Dendritic cell treated with granulocyte-macrophage colony-stimulating factor and Interleukin-4, amounts not matched to agents 40 ng/mL and 50 ng/mL, for 4 days (primary cell): ENCODE data around the gene MAML2.

Experiments
- H3K27ac Mint-ChIP-seq: one replicate; pipeline ENCODE4 v1.8.0; 2022; ENCODE audit warnings: mild to moderate bottlenecking, mixed read lengths
- H3K27me3 Mint-ChIP-seq: one replicate; pipeline ENCODE4 v1.8.0; 2022; ENCODE audit warnings: mild to moderate bottlenecking, mixed read lengths
- H3K36me3 Mint-ChIP-seq: one replicate; pipeline ENCODE4 v1.8.0; 2022; ENCODE audit warnings: low read depth, mixed read lengths
- H3K4me1 Mint-ChIP-seq: one replicate; pipeline ENCODE4 v1.8.0; 2022; ENCODE audit warnings: low read depth, mixed read lengths
- H3K4me3 Mint-ChIP-seq: one replicate; pipeline ENCODE4 v1.8.0; 2022; ENCODE audit warnings: mild to moderate bottlenecking, moderate library complexity, mixed read lengths
- H3K9me3 Mint-ChIP-seq: one replicate; pipeline ENCODE4 v1.8.0; 2022; ENCODE audit warnings: mixed read lengths
- intact Hi-C: fragments of 100-400 bp; cut with micrococcal nuclease; formaldehyde crosslinking; loops from one replicate; pipeline ENCODE4 v1.15.0; 2022

MAML2 gene

DNA sequence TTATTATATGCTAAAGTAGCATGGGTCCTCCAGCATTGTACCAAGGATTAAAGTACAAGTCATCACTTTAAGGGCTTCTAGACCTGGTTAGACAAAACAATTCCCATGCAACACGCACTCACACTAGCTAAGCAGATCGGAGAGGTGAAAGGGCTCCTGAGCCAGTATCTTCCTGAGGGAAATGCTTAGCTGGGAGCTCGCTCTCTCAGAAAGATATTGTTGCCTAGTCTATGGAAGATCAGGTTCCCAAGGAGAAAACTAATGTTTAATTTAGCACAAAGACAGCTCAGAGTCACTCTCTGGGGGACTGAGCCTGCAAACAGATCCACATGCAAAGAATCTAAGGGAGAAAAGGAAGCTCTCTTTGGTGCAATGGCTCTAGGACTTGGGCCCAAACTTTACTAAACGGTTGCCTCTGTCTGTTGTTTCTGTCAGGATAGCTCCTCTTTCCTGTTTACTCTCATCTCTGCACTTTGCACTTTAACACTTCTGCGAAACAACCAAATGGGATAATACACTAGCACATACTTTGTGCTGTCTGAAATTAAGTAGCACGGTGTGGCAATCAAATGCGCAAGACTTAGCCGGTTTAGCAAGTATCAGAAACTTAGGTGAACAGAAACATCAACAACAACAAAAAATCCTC lies 10.7 kb downstream of the MAML2 start:
- H3K4me3 Mint-ChIP-seq = no peak overlapping the region

DNA sequence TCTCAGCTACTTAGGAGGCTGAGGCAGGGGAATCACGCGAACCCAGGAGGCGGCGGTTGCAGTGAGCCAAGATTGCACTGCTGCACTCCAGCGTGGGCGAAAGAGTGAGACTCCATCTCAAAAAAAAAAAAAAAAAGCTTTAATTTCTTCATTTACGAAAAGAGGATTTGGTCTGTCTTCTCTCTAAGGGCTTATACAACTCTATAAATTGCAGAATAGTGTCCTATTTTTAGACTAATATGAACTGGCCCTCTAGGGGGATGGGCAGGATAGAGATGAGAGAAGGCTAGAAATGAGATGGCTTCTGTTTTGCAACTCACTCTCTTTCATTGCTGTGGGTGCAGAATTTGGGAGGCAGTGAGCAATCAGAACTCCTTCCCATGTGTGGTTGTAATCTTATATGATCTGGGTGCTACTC lies 11.3 kb downstream of the MAML2 start:
- Mint-ChIP-seq H3K27me3 (no peaks in the 10 kb centered on the region), H3K4me1 (peaks cover 66% of the 10 kb centered on the region), H3K9me3 (no peaks in the 10 kb centered on the region), H3K36me3 (no peaks in the 10 kb centered on the region), H3K4me3 (no peak overlapping the region), H3K27ac (peak overlapping the region; percentile 77)
- intact Hi-C loops = no loop called here

More for the DNA sequence above, 10.7 kb downstream of the MAML2 start:
- Mint-ChIP-seq H3K36me3 (no peaks in the 10 kb centered on the region), H3K4me1 (peaks cover 69% of the 10 kb centered on the region), H3K27me3 (no peaks in the 10 kb centered on the region), H3K9me3 (no peaks in the 10 kb centered on the region), H3K27ac (peak overlapping the region; percentile 77)
- intact Hi-C loops = no loop called here

DNA sequence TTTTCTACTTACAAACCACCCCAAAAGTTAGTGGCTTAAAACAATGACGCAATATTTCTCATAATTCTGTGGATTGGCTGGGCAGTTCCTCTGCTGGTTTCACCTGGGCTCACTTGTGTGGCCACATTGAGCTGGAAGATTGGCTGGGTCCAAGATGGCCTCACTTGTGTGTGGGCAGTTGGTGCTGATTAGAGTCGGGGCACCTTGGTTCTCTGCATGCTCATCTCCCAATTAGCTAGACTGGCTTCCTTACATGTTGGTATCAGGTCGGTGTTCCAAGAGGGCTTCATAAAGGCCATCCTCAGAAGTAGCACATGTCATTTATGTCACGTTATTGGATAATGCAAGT lies 12.5 kb downstream of the MAML2 start:
- intact Hi-C loops = no loop called here
- Mint-ChIP-seq H3K27me3 (no peaks in the 10 kb centered on the region), H3K9me3 (no peaks in the 10 kb centered on the region), H3K36me3 (no peaks in the 10 kb centered on the region), H3K4me3 (no peak overlapping the region), H3K4me1 (peaks cover 61% of the 10 kb centered on the region), H3K27ac (peak overlapping the region; percentile 34)

DNA sequence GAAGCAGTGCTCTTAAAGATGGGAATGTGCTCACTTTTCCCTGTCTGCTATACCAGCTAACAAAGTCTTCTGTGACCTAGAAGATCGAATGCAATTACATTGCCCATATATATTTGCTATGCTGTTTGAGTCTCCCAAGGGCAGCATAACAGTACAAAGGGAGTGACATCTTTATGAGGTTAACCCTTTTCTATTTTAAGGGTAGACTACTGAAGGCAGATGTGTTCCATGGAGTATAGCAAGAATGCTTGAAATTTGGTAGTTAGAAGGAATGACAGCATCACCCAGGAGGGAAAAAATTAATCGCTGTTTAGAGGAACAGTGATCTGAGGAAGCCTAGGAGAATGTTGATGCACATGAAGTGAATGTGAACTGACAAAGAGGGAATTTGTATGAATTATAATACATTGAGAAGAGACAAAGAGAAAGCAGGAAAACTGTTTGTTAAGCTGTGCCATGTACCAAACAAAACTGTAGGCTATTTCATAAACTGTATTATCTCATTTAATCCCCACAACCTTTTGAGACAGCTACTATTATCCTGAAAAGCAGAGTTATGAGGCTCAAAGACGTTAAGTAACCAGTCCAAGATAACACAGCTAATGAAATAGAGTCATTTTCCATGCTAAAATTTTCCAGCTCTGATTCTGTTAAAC lies 13.0 kb downstream of the MAML2 start:
- H3K4me3 Mint-ChIP-seq = no peak overlapping the region

DNA sequence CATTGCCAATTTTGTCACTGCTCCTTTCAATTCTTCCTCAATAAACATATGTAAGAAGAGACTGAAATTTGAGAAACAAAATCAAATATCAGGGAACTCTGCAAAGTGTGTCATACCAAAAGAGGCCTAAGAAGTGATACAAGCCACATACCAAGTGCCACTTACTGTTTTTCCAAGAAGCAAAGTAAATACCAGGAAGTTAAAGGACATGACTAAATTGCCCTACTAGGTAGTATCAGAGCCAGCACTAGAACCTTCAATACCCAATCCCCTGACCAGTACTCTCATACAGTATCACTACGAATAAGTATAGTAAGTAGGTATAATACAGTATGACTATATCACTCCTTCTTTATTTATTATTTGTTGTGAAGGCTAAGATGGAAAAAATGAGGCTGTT lies 13.6 kb downstream of the MAML2 start:
- H3K27ac Mint-ChIP-seq = peak overlapping the region; percentile 84
- peaks cover 53% of the 10 kb centered on the region for H3K4me1 Mint-ChIP-seq
- H3K27me3 Mint-ChIP-seq = no peaks in the 10 kb centered on the region
- H3K9me3 Mint-ChIP-seq = no peaks in the 10 kb centered on the region
- intact Hi-C loops = no loop called here
- no peak overlapping the region for H3K4me3 Mint-ChIP-seq
- no peaks in the 10 kb centered on the region for H3K36me3 Mint-ChIP-seq

More for the DNA sequence above, 13.0 kb downstream of the MAML2 start:
- Mint-ChIP-seq H3K27ac (peak overlapping the region; percentile 84), H3K9me3 (no peaks in the 10 kb centered on the region), H3K27me3 (no peaks in the 10 kb centered on the region), H3K36me3 (no peaks in the 10 kb centered on the region), H3K4me1 (peaks cover 59% of the 10 kb centered on the region)
- intact Hi-C loops = no loop called here

DNA sequence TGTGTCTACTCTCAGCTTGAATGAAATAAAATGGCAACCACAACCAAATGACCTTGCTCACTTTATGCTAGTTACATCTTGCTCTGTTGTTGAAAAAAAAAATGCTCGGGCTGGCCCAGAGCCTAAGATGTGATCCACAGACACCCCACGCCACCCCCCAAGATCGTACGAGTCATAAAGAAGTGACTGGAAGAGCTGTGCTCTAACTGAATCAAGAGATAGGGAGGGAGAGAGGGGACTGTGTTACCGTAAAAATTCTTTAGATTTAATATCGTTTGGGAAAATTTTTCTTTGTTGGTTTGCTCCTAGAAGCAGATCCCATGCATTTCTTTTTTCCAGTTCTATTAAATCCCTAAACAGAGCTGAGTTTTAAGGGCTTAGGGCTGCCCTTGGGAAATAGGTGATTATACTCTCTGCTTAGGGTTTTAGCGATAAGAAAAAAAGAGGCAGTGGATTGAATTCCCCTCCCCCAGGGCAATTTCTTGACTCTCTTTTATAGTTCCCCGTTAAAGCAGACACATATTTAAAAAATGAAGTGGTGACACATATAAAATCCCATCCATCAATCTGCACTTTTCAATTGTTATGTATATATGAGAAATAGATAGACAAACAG lies 14.5 kb downstream of the MAML2 start:
- Mint-ChIP-seq H3K9me3 (no peaks in the 10 kb centered on the region), H3K36me3 (no peaks in the 10 kb centered on the region), H3K27me3 (no peaks in the 10 kb centered on the region), H3K27ac (no peak overlapping the region), H3K4me3 (no peak overlapping the region), H3K4me1 (peaks cover 52% of the 10 kb centered on the region)
- intact Hi-C loops = no loop called here

DNA sequence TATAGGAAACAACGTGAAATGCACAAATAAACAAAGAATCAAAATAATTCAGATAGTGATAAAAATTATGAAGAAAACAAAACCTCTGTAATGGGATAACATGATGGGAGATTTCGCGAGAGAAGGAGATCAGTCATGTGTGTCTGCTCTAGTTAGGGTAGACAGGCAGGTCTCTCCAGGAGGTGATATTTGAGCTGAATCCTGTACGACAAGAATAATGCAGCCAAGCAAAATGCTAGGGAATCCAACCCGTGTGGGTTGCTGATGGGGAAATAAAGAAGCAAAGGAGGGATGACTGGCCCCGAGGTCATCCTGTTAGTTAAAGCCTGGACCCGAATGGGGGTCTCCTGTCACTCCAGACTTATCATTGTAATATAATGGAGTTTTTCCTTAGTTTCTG lies 16.0 kb downstream of the MAML2 start:
- Mint-ChIP-seq H3K4me1 (peaks cover 38% of the 10 kb centered on the region), H3K36me3 (no peaks in the 10 kb centered on the region), H3K27ac (no peak overlapping the region), H3K4me3 (no peak overlapping the region), H3K9me3 (no peaks in the 10 kb centered on the region), H3K27me3 (no peaks in the 10 kb centered on the region)
- intact Hi-C loops = no loop called here

DNA sequence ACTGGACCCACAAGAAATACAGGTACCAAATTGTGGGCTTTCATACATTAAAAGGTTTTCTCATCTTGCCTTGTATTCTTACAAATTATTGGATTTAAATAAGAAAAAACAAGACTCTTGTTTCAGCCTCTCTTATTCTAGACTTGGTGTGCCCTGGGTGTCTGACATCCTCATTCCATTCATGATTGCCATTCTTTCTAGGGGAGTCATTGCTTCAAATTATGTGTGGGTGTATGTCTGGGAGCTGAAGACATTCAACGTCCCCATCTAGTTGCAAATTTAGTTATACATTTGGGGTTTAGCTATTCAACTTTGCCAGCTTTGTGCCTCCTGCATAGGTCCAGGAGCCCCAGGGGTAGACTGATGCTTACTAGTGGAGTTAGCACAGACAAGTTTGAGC lies 18.1 kb downstream of the MAML2 start:
- Mint-ChIP-seq H3K4me1 (peaks cover 29% of the 10 kb centered on the region), H3K9me3 (no peaks in the 10 kb centered on the region), H3K36me3 (peaks cover 6% of the 10 kb centered on the region), H3K4me3 (no peak overlapping the region), H3K27ac (no peak overlapping the region), H3K27me3 (no peaks in the 10 kb centered on the region)
- intact Hi-C loops = no loop called here

DNA sequence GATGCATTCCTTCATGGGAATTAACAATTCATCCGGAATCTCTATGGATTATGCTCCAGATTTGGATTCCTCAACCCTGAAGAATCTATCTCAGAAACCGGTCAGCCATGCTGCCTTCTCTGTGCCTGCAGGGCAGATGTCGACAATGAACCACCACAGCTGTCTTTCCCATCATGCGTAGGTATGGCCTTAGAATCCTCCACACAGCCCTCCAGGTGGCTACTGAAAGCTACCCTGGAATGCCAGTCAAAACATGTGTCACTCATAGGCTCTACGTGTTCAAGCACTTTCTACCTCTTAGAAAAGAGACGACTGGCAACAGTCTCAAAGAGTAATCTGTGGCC lies 19.4 kb downstream of the MAML2 start:
- Mint-ChIP-seq H3K27ac (no peak overlapping the region), H3K9me3 (no peaks in the 10 kb centered on the region), H3K27me3 (no peaks in the 10 kb centered on the region), H3K4me1 (peaks cover 17% of the 10 kb centered on the region), H3K36me3 (peaks cover 6% of the 10 kb centered on the region), H3K4me3 (no peak overlapping the region)
- intact Hi-C loops = no loop called here

DNA sequence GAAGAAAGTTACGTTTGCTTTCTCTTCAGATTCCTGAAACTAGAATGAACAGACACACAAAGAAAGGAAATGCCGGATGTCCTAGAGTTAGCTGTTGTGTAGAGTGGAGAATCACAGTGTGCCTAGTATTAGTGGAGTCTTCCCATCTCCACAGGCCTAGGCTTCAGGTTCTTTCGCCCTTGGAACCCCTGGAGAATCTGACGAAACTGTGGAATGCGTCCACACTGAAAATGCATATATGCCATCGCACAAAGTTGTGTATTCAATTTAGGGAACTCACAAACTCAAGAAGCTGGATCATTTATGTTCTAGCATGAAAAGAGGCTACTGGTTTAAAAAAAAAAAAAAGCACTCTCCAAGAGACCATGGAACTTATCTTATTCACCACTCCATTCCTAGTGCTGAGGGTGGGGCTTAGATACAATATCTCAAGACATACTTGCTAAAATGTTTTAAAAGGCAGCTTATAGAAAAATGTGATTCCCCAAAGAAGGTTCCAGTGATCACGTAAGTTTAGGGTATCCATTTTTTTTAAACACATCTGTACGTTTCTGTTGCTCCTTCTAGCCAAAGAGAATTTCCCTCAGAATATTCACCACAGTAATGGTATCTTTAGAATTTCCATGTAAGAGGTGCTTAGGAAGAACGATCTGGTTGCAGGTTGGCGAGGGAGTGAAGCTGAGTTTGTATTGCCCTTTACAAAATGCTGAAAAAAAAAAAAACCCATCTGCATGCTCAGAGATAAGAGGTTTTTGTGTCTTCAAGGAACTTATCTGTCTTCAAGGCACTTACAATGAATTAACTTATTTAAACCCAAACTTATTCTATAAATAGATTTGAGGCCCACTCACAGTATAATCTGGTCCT lies 20.0 kb downstream of the MAML2 start:
- Mint-ChIP-seq H3K4me3 (no peak overlapping the region), H3K27me3 (no peaks in the 10 kb centered on the region), H3K36me3 (peaks cover 6% of the 10 kb centered on the region), H3K9me3 (no peaks in the 10 kb centered on the region), H3K27ac (no peak overlapping the region), H3K4me1 (peaks cover 14% of the 10 kb centered on the region)
- intact Hi-C loops = no loop called here

DNA sequence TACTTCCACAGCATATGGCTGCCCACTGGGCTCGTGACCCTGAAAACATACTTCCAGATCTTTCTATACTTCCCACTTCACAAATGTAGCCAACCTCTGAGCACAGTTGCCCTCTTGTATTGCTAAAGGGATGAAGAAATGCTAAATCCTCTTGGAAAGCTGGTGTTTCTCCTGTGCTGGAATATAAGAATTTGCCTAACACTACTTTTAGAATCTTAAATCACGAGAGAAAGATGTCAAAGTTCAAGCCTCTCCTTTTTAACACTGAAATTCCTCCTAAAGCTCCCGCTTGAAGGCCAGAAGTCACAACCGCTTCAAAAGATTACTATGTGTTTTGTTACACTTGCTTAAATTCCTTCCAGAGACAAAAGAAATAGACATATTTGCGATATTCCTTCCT lies 21.9 kb downstream of the MAML2 start:
- no peaks in the 10 kb centered on the region for H3K27me3 Mint-ChIP-seq
- intact Hi-C loops = no loop called here
- no peak overlapping the region for H3K27ac Mint-ChIP-seq
- H3K4me1 Mint-ChIP-seq = peaks cover 34% of the 10 kb centered on the region
- no peak overlapping the region for H3K4me3 Mint-ChIP-seq
- H3K9me3 Mint-ChIP-seq = no peaks in the 10 kb centered on the region
- H3K36me3 Mint-ChIP-seq = peaks cover 6% of the 10 kb centered on the region

DNA sequence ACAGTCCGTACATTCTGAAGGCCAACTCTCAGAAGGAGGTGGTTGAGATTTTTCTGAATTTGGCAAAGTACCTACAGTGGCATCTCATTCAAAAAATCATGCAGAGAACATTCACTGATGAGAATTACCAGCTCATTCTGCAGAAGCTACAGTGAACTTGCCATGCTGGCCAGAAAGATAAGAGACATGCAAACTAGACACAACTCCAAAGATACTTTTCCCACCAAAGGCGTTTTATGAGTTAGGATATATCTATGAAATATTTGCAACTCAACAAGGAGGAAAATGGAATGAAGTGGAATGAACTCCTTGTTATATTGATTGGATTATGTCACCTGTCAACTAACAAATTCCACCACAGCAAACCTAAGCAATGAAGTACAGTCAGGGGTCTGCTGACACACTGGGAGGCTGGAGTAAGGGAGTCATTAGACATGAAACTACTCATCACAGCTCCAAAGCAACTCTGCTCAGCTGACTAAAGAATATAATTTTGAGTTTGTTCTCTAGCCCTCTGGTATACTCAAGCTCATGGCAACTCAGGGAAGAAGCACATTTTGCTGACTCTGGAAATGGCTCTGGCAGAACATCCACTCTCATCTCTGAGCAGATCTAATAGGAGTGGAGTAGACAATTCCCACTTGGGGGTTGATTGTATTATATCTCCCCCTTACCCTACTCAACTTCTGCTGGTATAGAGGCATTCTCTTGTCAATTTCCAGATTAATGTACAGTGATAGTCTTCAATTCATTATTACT lies 22.9 kb downstream of the MAML2 start:
- Mint-ChIP-seq H3K27ac (peak overlapping the region; percentile 24), H3K4me1 (peaks cover 37% of the 10 kb centered on the region), H3K36me3 (peaks cover 6% of the 10 kb centered on the region), H3K9me3 (no peaks in the 10 kb centered on the region), H3K4me3 (no peak overlapping the region), H3K27me3 (no peaks in the 10 kb centered on the region)
- intact Hi-C loops = no loop called here

DNA sequence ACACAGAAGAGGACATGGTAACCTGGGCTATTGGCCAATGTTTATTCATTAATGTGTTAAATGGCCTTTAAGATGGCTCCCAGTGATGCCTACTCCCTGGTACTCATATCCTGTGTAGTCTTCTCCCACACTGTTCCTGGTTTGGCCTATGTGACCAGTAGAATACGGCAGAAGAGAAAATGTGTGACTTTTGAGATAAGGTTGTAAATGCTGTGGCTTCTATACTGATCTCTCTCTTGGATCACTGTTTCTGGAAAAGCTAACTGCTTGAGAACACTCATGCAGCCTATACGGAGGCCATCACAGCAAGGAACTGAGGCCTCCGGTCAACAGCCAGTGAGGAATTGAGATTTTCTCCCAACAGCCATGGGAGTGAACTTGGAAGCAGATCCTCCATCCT lies 24.1 kb downstream of the MAML2 start:
- H3K27ac Mint-ChIP-seq = no peak overlapping the region
- no peaks in the 10 kb centered on the region for H3K9me3 Mint-ChIP-seq
- peaks cover 49% of the 10 kb centered on the region for H3K4me1 Mint-ChIP-seq
- intact Hi-C loops = no loop called here
- no peak overlapping the region for H3K4me3 Mint-ChIP-seq
- no peaks in the 10 kb centered on the region for H3K27me3 Mint-ChIP-seq
- H3K36me3 Mint-ChIP-seq = peaks cover 6% of the 10 kb centered on the region
